Measurements from ENCODE around the gene PTEN.
A peak's percentile ranks its signal among the peaks of the same experiment; 100 is the strongest.
"Not testable (repeated sequence)": the region's sequence is repeated elsewhere in the genome, so short reads cannot be mapped to it uniquely, and the experiment has no call there.

Gene PTEN

GRCh38 chr10:87845624-87845998 lies 17.8 kb upstream of the PTEN start:
- no peak overlapping the region for H3K4me3 ChIP-seq (ENCODE audit: control insufficient read depth, low read depth, low read length)
- TF ChIP-seq, protein P1, sequence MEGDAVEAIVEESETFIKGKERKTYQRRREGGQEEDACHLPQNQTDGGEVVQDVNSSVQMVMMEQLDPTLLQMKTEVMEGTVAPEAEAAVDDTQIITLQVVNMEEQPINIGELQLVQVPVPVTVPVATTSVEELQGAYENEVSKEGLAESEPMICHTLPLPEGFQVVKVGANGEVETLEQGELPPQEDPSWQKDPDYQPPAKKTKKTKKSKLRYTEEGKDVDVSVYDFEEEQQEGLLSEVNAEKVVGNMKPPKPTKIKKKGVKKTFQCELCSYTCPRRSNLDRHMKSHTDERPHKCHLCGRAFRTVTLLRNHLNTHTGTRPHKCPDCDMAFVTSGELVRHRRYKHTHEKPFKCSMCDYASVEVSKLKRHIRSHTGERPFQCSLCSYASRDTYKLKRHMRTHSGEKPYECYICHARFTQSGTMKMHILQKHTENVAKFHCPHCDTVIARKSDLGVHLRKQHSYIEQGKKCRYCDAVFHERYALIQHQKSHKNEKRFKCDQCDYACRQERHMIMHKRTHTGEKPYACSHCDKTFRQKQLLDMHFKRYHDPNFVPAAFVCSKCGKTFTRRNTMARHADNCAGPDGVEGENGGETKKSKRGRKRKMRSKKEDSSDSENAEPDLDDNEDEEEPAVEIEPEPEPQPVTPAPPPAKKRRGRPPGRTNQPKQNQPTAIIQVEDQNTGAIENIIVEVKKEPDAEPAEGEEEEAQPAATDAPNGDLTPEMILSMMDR (IDR thresholded peaks at IDR 0.05; ENCODE audit: control insufficient read depth, insufficient read depth, low read depth, low read length, missing control alignments): no peak
- DNase-seq (ENCODE audit: low read depth): no peak

DNA sequence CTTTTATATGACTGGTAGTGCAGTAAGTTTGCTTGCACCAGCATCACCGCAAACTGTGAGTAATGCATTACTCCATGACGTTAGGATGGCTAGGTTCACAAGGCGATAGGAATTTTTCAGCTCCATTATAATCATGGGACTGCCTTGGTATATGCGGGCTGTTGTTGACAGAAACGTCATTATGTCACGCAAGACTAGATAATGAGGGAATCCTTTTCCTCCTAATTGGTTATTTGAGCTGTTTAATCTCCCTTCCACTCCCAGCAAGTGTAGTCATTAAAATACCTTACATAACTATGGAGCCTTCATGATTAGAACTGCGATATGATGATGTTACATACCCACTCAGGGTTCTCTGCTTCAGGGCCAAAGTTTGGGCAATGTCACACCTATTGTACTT lies 17.4 kb upstream of the PTEN start:
- no peak overlapping the region for H3K4me3 ChIP-seq (ENCODE audit: control insufficient read depth, low read depth, low read length)
- TF ChIP-seq, protein P1 (IDR thresholded peaks at IDR 0.05; ENCODE audit: control insufficient read depth, insufficient read depth, low read depth, low read length, missing control alignments): no peak
- no peak for DNase-seq (ENCODE audit: low read depth)

DNA sequence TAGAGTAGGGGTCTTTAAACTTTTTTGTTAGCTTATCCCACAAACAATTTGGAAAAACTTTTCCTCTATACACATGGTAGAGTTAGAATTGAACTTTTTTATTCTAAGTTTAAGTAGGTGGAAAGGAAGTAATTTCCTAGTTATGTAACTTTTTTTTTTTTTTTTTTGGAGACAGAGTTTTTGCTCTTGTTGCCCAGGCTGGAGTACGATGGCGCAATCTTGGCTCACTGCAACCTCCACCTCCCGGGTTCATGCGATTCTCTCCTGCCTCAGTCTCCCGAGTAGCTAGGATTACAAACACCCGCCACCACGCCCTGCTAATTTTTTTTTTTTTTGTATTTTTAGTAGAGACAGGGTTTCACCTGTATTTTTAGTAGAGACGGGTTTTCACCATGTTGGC lies 16.7 kb upstream of the PTEN start:
- not testable (repeated sequence) for H3K4me3 ChIP-seq (ENCODE audit: control insufficient read depth, low read depth, low read length); DNase-seq (ENCODE audit: low read depth)

GRCh38 chr10:87847550-87847949 lies 15.9 kb upstream of the PTEN start:
- TF ChIP-seq, protein P1 (IDR thresholded peaks at IDR 0.05; ENCODE audit: control insufficient read depth, insufficient read depth, low read depth, low read length, missing control alignments): no peak
- no peak overlapping the region for H3K4me3 ChIP-seq (ENCODE audit: control insufficient read depth, low read depth, low read length)
- no peak for DNase-seq (ENCODE audit: low read depth)

- no peak overlapping the region for H3K4me3 ChIP-seq (ENCODE audit: control insufficient read depth, low read depth, low read length)
- DNase-seq (ENCODE audit: low read depth): no peak
- TF ChIP-seq, protein P1 (IDR thresholded peaks at IDR 0.05; ENCODE audit: control insufficient read depth, insufficient read depth, low read depth, low read length, missing control alignments): no peak
Measured at GRCh38 chr10:87849001-87849400, 14.4 kb upstream of the PTEN start.

- no peak overlapping the region for H3K4me3 ChIP-seq (ENCODE audit: control insufficient read depth, low read depth, low read length)
- DNase-seq (ENCODE audit: low read depth): no peak
- TF ChIP-seq, protein P1 (IDR thresholded peaks at IDR 0.05; ENCODE audit: control insufficient read depth, insufficient read depth, low read depth, low read length, missing control alignments): peak; percentile 71
Measured at GRCh38 chr10:87850742-87851205, 12.7 kb upstream of the PTEN start.

- DNase-seq (ENCODE audit: low read depth): no peak
- TF ChIP-seq, protein P1 (IDR thresholded peaks at IDR 0.05; ENCODE audit: control insufficient read depth, insufficient read depth, low read depth, low read length, missing control alignments): no peak
Measured at GRCh38 chr10:87852089-87852488, 11.3 kb upstream of the PTEN start.

GRCh38 chr10:87855247-87855646 lies 8.2 kb upstream of the PTEN start:
- not testable (repeated sequence) for H3K4me3 ChIP-seq (ENCODE audit: control insufficient read depth, low read depth, low read length); DNase-seq (ENCODE audit: low read depth)

More at GRCh38 chr10:87852089-87852488, 11.3 kb upstream of the PTEN start:
- no peak overlapping the region for H3K4me3 ChIP-seq (ENCODE audit: control insufficient read depth, low read depth, low read length)

DNA sequence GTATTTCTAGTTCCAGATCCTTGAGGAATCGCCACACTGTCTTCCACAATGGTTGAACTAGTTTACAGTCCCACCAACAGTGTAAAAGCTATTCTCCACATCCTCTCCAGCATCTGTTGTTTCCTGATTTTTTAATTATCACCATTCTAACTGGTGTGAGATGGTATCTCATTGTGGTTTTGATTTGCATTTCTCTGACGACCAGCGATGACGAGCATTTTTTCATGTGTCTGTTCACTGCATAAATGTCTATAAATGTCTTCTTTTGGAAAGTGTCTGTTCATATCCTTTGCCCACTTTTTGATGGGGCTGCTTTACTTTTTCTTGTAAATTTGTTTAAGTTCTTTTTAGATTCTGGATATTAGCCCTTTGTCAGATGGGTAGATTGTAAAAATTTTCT lies 7.8 kb upstream of the PTEN start:
- not testable (repeated sequence) for DNase-seq (ENCODE audit: low read depth); H3K4me3 ChIP-seq (ENCODE audit: control insufficient read depth, low read depth, low read length)
